GM23338 (cell line): ENCODE data around the gene CD300C.

Experiments
- CTCF ChIP-seq, 2 experiments: fragments of 200-600 bp in 1 of 2; sonication (generic) in 1 of 2; conservative IDR thresholded peaks; 2 replicates each; pipeline versions ENCODE4 v1.5.1 to v1.6.1; 2016 to 2017; ENCODE audit warnings: antibody characterized with exemption in 2 of 2, low read depth in 2 of 2, mild to moderate bottlenecking in 2 of 2, moderate library complexity in 1 of 2
- EZH2 ChIP-seq: fragments of 200-600 bp; sonication (generic); IDR thresholded peaks from one replicate; pipeline ENCODE4 v1.8.0; 2017; ENCODE audit warnings: antibody characterized with exemption, mild to moderate bottlenecking, low read depth; ENCODE audit not compliant: unreplicated experiment
- POLR2AphosphoS5 ChIP-seq: IDR thresholded peaks from 2 replicates; pipeline ENCODE4 v1.6.1; 2016; ENCODE audit warnings: antibody characterized with exemption, low read depth
- TF ChIP-seq, protein P1 (sequence below): IDR thresholded peaks from 2 replicates; pipeline ENCODE4 v1.6.1; 2016; ENCODE audit warnings: antibody characterized with exemption

GRCh38 chr17:74514632-74515334 is 31.1 kb downstream of the CD300C start:
- TF ChIP-seq CTCF (conservative IDR thresholded peaks at IDR 0.05; ENCODE audit: low read depth in 2 of 2) (no peak), EZH2 (no peak), POLR2AphosphoS5 (no peak)
- TF ChIP-seq, protein P1, sequence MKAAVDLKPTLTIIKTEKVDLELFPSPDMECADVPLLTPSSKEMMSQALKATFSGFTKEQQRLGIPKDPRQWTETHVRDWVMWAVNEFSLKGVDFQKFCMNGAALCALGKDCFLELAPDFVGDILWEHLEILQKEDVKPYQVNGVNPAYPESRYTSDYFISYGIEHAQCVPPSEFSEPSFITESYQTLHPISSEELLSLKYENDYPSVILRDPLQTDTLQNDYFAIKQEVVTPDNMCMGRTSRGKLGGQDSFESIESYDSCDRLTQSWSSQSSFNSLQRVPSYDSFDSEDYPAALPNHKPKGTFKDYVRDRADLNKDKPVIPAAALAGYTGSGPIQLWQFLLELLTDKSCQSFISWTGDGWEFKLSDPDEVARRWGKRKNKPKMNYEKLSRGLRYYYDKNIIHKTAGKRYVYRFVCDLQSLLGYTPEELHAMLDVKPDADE, result no peak
